ENCODE results near the gene OR2A1. TPM values are rescaled to one million over a fixed set of nuclear protein-coding genes. Genes with fewer than 3 reads are reported as not detected.
"Not testable (repeated sequence)": the region's sequence is repeated elsewhere in the genome, so short reads cannot be mapped to it uniquely, and the experiment has no call there.

Gene OR2A1
- total and polyA plus RNA-seq, 12 donors = 0.11 to 0.20 (median 0.14) TPM; not detected in 7

DNA sequence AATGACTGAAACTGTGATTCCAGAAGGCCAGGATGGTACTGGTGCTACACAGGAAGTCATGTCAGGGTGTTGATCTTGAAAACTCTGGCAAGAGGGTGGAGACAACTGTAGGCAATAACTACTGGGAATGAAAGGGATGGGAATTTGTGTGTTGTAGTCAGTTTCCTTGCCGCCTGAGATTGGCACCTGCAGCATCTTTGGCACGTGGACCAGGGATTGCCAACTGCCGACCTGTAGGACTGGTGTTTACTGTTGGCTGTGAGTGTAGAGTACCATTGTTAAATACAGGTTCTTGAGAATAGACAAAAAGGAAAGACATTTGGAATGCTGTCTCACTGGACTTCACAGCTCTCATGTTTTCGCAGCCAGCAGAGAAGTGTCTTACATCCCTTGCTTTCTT lies 11.1 kb downstream of the OR2A1 start:
- H3K4me1 ChIP-seq (replicated peaks in 1 of 2); H3K27ac ChIP-seq; H3K4me3 ChIP-seq; H3K27me3 ChIP-seq; intact Hi-C loops (cut with DNase I); H3K9me3 ChIP-seq (replicated peaks in 1 of 3); H3K36me3 ChIP-seq (replicated peaks in 1 of 2): not testable (repeated sequence)
- 85 to 94% methylated on average over 2 to 3 of the region's 4 CpGs; no CpG with 5 or more reads in 2 of the 4 donors for WGBS, 4 donors
- DNase-seq = peak in 2 of 7 donors; percentile 10 to 14

DNA sequence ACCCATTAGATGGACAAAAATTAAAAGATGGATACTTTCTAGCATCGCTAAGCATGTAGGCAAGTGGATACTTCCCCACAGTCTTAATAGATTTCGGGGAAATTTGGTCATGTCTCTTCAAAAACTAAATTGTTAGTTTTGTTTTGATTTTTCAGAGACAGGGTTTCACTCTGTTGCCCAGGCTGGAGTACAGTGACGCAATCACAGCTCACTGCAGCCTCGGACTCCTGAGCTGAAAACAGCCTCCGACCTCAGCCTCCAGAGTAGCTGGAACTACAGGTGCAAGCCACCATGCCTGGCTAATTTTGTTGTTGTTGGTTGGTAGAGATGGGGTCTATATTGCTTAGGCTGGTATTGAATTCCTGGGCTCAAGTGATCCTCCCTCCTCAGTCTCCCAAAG lies 13.6 kb downstream of the OR2A1 start:
- H3K4me1 ChIP-seq (replicated peaks in 1 of 2); intact Hi-C loops (cut with DNase I); H3K4me3 ChIP-seq; H3K36me3 ChIP-seq (replicated peaks in 1 of 2); H3K27ac ChIP-seq; DNase-seq; H3K27me3 ChIP-seq; H3K9me3 ChIP-seq (replicated peaks in 1 of 3): not testable (repeated sequence)
- WGBS, 4 donors = 82 to 96% (median 92%) methylated on average over 2 to 3 of the region's 5 CpGs; no CpG with 5 or more reads in 1 of the 4 donors

DNA sequence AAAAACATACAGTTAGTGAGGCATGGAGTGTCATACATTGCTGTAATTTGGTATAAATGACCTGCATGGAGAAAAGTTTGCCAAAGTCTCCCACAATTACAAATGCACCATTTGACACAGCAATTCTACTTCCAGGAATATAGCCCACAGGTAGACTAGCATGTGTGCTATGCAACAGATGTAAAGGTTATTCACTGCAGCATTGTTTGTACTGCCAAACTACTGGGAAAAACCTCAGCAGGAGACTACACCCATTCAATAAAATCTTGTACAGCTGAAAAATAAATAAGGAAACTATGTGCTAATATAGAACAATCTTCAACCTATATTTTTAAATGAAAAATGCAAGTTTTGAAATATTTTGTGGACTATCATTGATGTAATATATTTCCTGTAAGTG lies 17.8 kb downstream of the OR2A1 start:
- H3K27ac ChIP-seq; H3K27me3 ChIP-seq; H3K4me1 ChIP-seq (replicated peaks in 1 of 2); intact Hi-C loops (cut with DNase I); DNase-seq; H3K4me3 ChIP-seq; H3K9me3 ChIP-seq (replicated peaks in 1 of 3); H3K36me3 ChIP-seq (replicated peaks in 1 of 2): not testable (repeated sequence)

DNA sequence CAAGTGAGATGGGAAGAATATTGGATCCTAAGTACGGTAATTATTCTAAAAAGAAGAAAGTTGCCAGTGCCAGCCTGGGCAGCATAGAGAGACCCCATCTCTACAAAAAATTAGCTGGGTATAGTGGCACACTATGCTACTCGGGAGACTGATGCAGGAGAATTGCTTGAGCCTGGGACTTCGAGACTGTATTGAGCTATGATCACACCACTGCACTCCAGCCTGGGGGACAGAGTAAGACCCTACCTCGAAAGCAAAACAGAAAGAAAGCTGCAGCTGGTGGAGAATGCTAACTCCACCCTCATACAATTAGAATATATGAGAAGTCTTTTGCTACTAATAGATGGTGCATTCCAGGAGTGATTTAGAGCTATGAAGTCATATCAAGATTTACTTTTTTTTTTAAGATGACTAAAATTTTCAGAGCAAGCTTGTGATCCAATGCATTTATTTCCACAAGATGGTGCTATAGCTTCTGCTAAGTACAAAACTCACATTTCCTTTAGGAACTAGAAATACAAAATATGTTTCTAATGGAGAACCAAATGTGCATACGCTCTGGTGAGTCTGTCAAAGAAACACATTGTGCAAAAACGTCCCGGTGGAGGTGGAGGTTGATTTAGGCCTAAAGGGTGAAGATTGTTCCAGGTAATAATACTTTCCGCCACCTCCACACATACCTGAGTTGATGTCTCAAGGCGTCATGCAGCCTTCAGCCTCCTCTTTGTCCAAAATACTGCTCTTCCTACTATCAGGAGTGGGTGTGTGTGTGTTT lies 19.2 kb downstream of the OR2A1 start:
- H3K27ac ChIP-seq; H3K4me3 ChIP-seq; H3K27me3 ChIP-seq; H3K9me3 ChIP-seq (replicated peaks in 1 of 3); intact Hi-C loops (cut with DNase I); H3K4me1 ChIP-seq (replicated peaks in 1 of 2); DNase-seq; H3K36me3 ChIP-seq (replicated peaks in 1 of 2): not testable (repeated sequence)
- WGBS, 4 donors = 58 to 91% (median 80%) methylated on average over 1 to 2 of the region's 9 CpGs

DNA sequence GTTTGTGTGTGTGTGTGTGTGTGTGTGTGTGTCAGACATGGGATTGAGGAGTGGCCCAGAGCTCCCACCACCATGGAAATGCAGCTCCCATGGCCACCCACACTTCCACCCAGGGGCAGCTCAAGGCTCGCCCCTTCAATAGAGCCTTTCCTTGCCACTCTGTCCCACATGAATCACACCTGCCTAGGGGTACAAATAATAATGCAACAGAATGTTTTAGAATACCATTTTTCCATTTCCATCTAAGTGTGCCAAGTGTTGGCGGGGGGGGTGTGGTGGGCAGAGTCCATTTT lies 19.7 kb downstream of the OR2A1 start:
- H3K36me3 ChIP-seq (replicated peaks in 1 of 2); H3K4me3 ChIP-seq; H3K9me3 ChIP-seq (replicated peaks in 1 of 3); H3K27me3 ChIP-seq; intact Hi-C loops (cut with DNase I); H3K27ac ChIP-seq; DNase-seq; H3K4me1 ChIP-seq (replicated peaks in 1 of 2): not testable (repeated sequence)
- 78 to 93% (median 86%) methylated on average over 2 of the region's 2 CpGs for WGBS, 4 donors

DNA sequence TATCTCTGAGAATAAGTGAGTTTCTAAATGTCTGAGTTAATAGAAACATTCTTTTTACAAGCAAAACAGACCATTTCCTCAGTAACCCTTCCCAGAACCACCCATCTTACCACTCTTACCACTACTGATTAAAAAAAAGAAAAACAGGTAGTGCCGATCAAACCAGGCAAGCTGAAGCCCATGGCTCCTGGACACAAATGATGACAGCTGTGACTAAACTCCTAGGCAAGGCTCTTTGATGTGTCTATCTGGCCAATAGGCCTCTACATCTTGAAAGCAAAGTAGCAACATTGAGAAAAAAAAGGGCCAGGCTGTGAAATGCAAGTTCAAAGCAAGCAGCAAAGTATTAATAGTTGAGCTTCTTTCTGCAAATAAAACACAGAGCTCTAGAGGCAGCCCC lies 36.4 kb downstream of the OR2A1 start:
- DNase-seq; H3K9me3 ChIP-seq (replicated peaks in 1 of 3); H3K4me3 ChIP-seq; H3K4me1 ChIP-seq (replicated peaks in 1 of 2); intact Hi-C loops (cut with DNase I); H3K27me3 ChIP-seq; H3K36me3 ChIP-seq (replicated peaks in 1 of 2); H3K27ac ChIP-seq: not testable (repeated sequence)
- WGBS, 4 donors = no CpG with 5 or more reads among the region's 1 CpG

DNA sequence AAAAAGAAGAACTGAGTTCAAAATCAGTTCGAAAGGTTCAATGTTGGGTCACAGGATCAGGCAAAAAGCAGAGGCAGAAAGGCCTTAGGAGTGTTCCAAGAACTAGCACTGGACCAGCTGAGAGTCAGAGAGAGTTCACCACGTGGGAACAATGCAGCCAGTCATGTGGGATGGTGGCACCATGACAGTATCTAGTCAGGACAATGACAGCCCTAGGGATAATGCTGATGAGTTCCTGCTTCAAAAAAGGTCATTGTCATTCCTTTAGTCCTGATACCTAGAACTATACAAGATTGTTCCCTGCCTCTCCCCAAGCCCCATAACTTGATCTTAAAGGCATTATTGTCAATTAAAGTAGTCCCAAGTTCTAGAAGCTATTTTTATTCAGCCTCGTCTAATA lies 39.4 kb downstream of the OR2A1 start:
- H3K9me3 ChIP-seq (replicated peaks in 1 of 3); H3K4me3 ChIP-seq; H3K4me1 ChIP-seq (replicated peaks in 1 of 2); H3K36me3 ChIP-seq (replicated peaks in 1 of 2); H3K27me3 ChIP-seq; intact Hi-C loops (cut with DNase I); H3K27ac ChIP-seq: not testable (repeated sequence)
- DNase-seq = peak in 2 of 7 donors; percentile 13
- WGBS, 4 donors = 43 to 90% (median 58%) methylated on average over 2 of the region's 3 CpGs

DNA sequence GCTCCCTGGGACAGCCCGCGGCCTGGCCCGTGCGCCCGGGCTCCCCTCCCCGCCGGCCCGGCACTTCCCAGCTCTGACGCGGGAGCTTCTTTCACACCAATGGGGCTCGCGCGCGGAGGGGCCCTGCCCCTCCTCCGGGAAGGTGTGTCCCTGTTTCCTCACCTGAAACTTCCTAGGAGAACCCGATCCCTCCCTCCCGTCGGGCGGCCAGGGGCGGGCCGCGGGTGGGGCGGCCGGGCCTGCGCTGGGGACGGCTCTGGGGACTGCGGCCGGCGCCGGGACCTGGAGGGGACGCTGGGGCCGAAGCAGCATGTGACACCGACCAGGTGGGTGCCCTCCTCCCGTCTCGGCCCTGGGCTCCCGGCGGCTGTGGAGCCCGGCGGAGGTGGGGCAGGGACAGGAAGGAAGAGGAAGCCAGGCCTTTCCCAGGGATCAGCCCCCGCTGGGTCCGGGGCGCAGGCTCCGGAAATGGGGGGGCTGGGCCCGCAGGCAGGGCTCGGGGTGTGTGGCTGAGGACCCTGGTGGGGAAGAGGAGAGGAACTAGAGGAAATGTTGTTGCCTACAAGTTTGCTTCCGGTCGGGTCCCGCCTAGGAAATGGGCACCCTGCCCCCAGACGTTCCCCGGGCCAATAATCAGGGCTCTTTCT lies 43.1 kb downstream of the OR2A1 start, which contains the start of gene ARHGEF5:
TSS of gene ARHGEF5 (plus strand) at position 227 of the 647 bp plus-strand sequence. CDS start 7,268 bp downstream, outside the sequence.
- H3K36me3 ChIP-seq (replicated peaks in 1 of 2); intact Hi-C loops (cut with DNase I); H3K4me3 ChIP-seq; H3K4me1 ChIP-seq (replicated peaks in 1 of 2); H3K27ac ChIP-seq; H3K27me3 ChIP-seq; H3K9me3 ChIP-seq (replicated peaks in 1 of 3); DNase-seq: not testable (repeated sequence)
- WGBS, 4 donors = no CpG with 5 or more reads among the region's 50 CpGs

DNA sequence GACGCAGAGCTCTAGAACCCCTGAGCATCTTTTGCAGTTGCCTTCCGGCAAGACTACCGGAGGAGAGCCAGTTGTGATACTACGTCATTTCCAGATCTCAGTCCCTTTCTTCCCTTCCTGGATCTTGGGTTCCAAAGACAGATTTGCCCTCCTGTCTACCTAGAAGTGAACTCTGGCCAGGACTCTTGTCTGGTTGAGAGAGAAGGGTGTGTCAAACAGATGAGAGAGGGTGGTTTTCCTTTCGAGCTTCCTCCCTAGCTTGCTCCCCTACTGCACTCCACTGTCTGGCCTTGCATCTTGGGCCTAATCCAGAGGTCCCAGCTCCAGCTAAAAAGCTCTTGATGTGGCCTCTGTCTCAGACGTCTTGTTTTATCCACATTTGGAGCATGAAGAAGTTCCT lies 44.0 kb downstream of the OR2A1 start:
- H3K4me3 ChIP-seq; H3K36me3 ChIP-seq (replicated peaks in 1 of 2); H3K27me3 ChIP-seq; H3K9me3 ChIP-seq (replicated peaks in 1 of 3); DNase-seq; H3K4me1 ChIP-seq (replicated peaks in 1 of 2); intact Hi-C loops (cut with DNase I); H3K27ac ChIP-seq: not testable (repeated sequence)
- WGBS, 4 donors = no CpG with 5 or more reads among the region's 6 CpGs

DNA sequence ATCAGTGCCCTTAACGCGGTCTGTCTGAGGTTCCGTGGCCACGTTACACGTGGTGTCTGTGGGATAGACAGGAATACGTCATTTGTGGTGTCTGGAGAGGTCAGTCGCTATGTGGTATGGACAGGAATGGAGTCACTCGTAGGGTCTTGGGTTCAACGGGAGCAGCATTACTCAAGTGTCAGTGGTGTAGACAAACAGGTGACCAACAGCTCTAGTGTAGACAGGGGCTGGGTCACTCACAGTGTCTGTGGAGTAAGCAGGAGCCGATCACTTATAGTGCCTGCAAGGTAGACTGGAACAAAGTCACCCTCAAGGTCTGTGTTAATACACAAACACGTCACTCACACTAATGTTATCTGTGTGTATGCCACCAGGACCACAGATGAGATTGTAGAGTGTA lies 44.6 kb downstream of the OR2A1 start:
- 72 to 92% (median 86%) methylated on average over 1 to 2 of the region's 11 CpGs for WGBS, 4 donors
- H3K4me1 ChIP-seq (replicated peaks in 1 of 2); intact Hi-C loops (cut with DNase I); H3K27ac ChIP-seq; H3K4me3 ChIP-seq; H3K9me3 ChIP-seq (replicated peaks in 1 of 3); DNase-seq; H3K36me3 ChIP-seq (replicated peaks in 1 of 2); H3K27me3 ChIP-seq: not testable (repeated sequence)

DNA sequence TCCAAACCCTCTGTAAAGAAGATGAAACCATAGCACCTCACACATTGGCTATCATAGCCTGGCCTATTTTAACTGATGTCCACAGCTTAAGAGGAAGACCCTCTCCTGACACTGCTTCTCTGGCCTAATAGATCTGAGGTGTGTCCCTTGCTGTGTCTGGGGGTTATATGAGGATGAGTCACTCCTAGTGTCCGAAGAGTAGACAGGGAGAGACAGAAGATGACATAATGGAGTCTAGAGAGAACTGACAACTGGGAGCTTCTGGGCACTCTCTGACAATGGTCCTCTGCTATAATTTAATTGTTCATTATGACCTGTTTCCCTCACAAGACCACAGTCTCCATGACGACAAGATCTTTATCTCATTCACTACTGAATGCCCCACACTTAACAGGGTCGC lies 49.8 kb downstream of the OR2A1 start:
- H3K27ac ChIP-seq; H3K4me3 ChIP-seq; H3K4me1 ChIP-seq (replicated peaks in 1 of 2); H3K27me3 ChIP-seq; DNase-seq; H3K9me3 ChIP-seq (replicated peaks in 1 of 3); H3K36me3 ChIP-seq (replicated peaks in 1 of 2); intact Hi-C loops (cut with DNase I): not testable (repeated sequence)
- WGBS, 4 donors = no CpG with 5 or more reads among the region's 3 CpGs

All from adrenal gland (tissue), 12 donors.